Measurements from ENCODE around the gene IFNB1. TPM values are rescaled to one million over a fixed set of nuclear protein-coding genes. Genes with fewer than 3 reads are reported as not detected.

The IFNB1 gene
- total RNA-seq, 1 experiment from 2014 or later, result not detected

DNA sequence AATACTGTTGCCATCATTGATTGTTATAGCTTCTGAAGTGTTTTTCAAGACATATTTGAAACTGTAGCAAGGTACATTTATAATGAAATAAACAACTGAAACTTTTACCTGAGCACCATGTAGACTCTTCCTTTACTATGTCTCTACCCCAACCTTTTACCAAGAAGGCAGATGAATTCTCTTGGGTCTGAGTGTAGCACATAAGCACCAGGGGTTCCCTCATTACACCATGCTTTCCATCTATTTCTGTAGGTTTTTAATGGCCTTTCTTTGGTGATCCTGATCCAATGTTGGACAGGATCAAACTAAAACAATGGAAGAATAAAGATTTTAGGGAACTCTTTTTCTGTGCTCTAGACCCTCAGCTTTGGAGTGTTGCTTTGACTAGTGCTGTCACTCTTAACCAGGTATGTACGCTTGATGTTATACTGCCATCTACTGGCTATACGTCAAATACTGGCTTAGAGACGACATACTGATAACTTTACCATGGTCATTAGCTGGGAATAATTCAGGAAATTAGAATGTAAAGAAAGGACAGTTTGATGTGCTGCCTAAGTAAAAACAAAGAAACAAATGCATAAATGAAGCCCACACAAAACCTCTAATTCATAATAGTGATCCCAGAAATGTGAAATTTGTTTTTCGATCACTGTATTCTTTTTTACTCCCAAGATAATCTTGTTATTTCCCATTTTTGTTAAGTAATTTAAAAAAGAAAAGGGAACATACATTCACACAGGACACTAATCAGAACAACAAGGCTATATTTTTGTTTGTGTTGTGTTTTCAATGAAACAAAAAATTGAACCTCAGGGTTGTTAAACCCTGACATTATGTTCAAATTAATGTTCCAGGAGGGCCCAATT is 33.2 kb upstream of the IFNB1 start:
- DNase-seq, result no peak
- no peak overlapping the region for H3K23ac ChIP-seq (ENCODE audit: insufficient read length, low read depth, low read length)

More for the DNA sequence above, 33.2 kb upstream of the IFNB1 start:
- Mint-ChIP-seq H3K36me3 (ENCODE audit: insufficient read depth in 1 of 3, low read depth in 3 of 3) (no peaks in the 10 kb centered on the region), H3K27ac (no peak overlapping the region), H3K4me1 (no peaks in the 10 kb centered on the region), H3K4me3 (no peak overlapping the region), H3K27me3 (ENCODE audit: low read depth) (no peaks in the 10 kb centered on the region), H3K9me3 (no peaks in the 10 kb centered on the region)
- TF ChIP-seq, protein P1, sequence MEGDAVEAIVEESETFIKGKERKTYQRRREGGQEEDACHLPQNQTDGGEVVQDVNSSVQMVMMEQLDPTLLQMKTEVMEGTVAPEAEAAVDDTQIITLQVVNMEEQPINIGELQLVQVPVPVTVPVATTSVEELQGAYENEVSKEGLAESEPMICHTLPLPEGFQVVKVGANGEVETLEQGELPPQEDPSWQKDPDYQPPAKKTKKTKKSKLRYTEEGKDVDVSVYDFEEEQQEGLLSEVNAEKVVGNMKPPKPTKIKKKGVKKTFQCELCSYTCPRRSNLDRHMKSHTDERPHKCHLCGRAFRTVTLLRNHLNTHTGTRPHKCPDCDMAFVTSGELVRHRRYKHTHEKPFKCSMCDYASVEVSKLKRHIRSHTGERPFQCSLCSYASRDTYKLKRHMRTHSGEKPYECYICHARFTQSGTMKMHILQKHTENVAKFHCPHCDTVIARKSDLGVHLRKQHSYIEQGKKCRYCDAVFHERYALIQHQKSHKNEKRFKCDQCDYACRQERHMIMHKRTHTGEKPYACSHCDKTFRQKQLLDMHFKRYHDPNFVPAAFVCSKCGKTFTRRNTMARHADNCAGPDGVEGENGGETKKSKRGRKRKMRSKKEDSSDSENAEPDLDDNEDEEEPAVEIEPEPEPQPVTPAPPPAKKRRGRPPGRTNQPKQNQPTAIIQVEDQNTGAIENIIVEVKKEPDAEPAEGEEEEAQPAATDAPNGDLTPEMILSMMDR (conservative IDR thresholded peaks at IDR 0.05), result peak; percentile 90
- no peaks in the 10 kb centered on the region for H3K27me3 ChIP-seq (ENCODE audit: insufficient read depth, low read length)
- H4K20me1 ChIP-seq (ENCODE audit: control insufficient read depth, insufficient read depth, insufficient read length), result no peaks in the 10 kb centered on the region
- no peak overlapping the region for H4K91ac ChIP-seq (ENCODE audit: insufficient read length, low read depth, low read length)
- no peak overlapping the region for H3K4me2 ChIP-seq (ENCODE audit: insufficient read depth, insufficient read length, low read length)
- H3K9ac ChIP-seq (ENCODE audit: extremely low read depth, insufficient read length, low read length), result no peak overlapping the region
- no peak overlapping the region for H2BK20ac ChIP-seq (ENCODE audit: low read depth, low read length, poor library complexity, severe bottlenecking)
- H4K5ac ChIP-seq (ENCODE audit: insufficient read length, low read depth, low read length), result no peak overlapping the region
- H2BK12ac ChIP-seq (ENCODE audit: insufficient read length, low read depth, low read length), result no peak overlapping the region
- no CpG with 5 or more reads among the region's 4 CpGs for WGBS (ENCODE audit: extremely low coverage, insufficient read length, low lambda C conversion rate)
- H3K27ac ChIP-seq (ENCODE audit: insufficient read length, low read depth, low read length), result no peak overlapping the region
- no peak overlapping the region for H2BK15ac ChIP-seq (ENCODE audit: low read depth, low read length)
- no peak overlapping the region for H2BK120ac ChIP-seq (ENCODE audit: low read depth, low read length, poor library complexity, severe bottlenecking)
- no peak overlapping the region for H3K18ac ChIP-seq (ENCODE audit: insufficient read length, low read depth, low read length)
- no peak overlapping the region for H3K14ac ChIP-seq (ENCODE audit: insufficient read depth, low read length)
- H3K4ac ChIP-seq (ENCODE audit: low read depth, low read length), result no peak overlapping the region
- H4K8ac ChIP-seq (replicated peaks; ENCODE audit: insufficient read length, low read depth, low read length), result no peak overlapping the region
- no peak overlapping the region for H3T11ph ChIP-seq (ENCODE audit: low read length)
- H3K23me2 ChIP-seq (ENCODE audit: insufficient read length, low read depth, low read length, poor library complexity, severe bottlenecking), result no peaks in the 10 kb centered on the region
- no peak overlapping the region for H2BK5ac ChIP-seq (ENCODE audit: insufficient read length, low read length)
- no peaks in the 10 kb centered on the region for H3K9me3 ChIP-seq (ENCODE audit: control insufficient read depth, low read depth, low read length)
- no peaks in the 10 kb centered on the region for H3K79me1 ChIP-seq (ENCODE audit: insufficient read depth, low read depth, low read length, poor library complexity, severe bottlenecking)
- H2AFZ ChIP-seq (ENCODE audit: low read length), result no peak overlapping the region
- H3K4me1 ChIP-seq (ENCODE audit: insufficient read depth, low read length), result no peaks in the 10 kb centered on the region
- H3K56ac ChIP-seq (ENCODE audit: insufficient read length, low read depth, low read length), result no peak overlapping the region
- H3K79me2 ChIP-seq (ENCODE audit: insufficient read depth, low read length), result no peaks in the 10 kb centered on the region
- H2AK5ac ChIP-seq (ENCODE audit: insufficient read length, low read length), result no peak overlapping the region

Data from H9 (cell line).